Embryonic facial prominence (tissue), 1 donor: ENCODE results near the gene MAP3K6.
A peak's percentile ranks its signal among the peaks of the same experiment; 100 is the strongest.
"Not testable (repeated sequence)": the region's sequence is repeated elsewhere in the genome, so short reads cannot be mapped to it uniquely, and the experiment has no call there.

Experiments used
- DNase-seq: peaks from one replicate; pipeline ENCODE4 v3.0.0-alpha.2; 2016; ENCODE audit errors: extremely low spot score

Gene MAP3K6

DNA sequence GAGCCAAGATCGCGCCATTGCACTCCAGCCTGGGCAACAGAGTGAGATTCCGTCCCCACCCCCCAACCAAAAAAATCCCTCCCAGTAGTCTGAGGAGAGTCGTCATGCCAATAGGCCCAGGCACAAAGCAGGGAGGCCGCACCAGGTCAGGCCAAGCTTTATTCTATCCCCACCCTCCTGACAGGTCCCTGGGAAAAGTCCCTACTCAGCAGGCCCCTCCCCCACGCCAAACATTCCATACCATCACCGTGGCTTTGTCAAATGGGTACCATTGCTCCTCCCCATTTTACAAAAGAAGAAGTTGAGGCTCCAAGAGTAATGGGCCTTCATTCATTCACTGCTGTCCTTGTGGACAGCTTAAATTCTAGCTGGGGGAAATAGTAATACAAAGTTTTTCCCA, 31.0 kb upstream of the MAP3K6 start:
- DNase-seq, result no peak

DNA sequence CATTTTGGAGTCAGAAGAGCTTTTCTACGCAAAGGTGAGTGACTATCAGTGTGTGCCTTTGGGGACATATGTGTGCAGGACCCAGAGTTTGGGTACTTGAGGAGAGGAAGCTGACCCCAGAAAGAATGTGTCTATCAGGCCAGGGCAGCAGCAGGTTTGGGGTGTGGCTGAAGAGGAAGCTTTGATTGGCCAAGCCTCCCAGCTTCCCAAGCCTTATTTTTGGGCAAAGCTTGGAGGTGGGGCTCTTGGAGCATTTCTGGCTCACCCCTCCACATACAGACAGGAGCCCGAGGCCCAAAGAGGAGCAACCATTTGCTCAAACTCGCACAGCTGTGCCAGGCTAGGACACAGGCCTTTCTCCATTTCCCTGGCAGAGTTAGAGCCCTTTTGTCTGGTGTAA, 30.3 kb upstream of the MAP3K6 start:
- DNase-seq, result no peak

DNA sequence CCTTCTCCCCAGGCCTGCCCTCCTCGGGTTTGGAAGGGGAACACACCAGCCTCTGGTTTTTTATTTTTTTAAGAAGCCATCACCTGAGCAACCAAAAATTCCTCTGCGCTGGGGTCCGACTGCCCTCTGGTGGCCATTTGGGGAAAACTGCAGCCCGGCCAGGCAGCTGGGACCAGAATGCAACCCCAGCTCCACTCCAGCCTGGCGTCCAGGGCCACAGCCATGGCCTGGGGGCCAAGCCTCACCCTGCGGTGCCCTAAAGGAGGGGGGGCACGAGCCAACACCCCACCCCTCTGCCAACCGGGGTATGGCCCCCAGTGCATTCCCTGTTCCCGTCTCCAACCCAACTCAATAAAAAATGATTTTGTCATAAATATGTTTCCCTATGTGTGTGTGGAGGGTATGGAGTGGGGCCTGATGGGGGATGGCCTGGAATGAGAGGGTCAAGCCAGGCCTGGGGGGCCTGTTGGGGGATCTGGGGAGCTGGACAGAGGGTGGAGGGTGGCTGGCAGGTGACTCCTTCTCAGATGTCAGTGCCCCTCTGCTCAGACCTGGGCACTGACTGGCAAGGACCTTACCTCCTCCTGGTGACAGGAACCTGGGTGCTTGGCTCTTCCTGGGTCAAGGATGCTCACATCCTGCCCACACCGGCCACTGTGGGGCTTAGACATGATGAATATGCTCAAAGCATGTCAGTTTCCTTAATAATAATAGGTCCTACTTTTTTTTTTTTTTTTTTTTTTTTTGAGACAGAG, 28.9 kb upstream of the MAP3K6 start:
- peak; percentile 53 for DNase-seq

DNA sequence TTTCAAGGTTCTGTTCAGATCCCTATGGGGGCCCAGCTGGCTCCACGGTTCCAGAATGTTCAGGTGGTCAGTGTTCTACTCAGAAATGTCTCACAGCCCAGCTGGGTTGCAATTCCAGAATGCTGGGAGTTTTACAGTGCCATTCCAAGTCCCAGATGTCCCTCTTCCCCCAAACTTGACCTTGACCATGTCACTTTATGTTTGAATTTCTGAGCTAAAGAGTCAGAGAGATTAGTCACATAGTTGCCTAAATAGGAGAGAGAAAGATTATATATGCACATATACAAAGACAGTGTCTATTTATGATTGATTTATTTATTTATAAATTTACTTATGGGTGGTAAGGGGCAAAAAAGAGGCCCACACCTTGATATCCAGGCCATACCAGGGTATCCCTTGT, 28.2 kb upstream of the MAP3K6 start:
- DNase-seq, result no peak

DNA sequence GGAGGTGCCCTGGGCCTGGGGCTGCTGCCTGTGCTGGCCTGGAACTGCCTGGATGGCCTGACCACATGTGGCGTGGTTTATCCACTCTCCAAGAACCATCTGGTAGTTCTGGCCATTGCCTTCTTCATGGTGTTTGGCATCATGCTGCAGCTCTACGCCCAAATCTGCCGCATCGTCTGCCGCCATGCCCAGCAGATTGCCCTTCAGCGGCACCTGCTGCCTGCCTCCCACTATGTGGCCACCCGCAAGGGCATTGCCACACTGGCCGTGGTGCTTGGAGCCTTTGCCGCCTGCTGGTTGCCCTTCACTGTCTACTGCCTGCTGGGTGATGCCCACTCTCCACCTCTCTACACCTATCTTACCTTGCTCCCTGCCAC, 27.5 kb upstream of the MAP3K6 start:
- DNase-seq, result no peak

DNA sequence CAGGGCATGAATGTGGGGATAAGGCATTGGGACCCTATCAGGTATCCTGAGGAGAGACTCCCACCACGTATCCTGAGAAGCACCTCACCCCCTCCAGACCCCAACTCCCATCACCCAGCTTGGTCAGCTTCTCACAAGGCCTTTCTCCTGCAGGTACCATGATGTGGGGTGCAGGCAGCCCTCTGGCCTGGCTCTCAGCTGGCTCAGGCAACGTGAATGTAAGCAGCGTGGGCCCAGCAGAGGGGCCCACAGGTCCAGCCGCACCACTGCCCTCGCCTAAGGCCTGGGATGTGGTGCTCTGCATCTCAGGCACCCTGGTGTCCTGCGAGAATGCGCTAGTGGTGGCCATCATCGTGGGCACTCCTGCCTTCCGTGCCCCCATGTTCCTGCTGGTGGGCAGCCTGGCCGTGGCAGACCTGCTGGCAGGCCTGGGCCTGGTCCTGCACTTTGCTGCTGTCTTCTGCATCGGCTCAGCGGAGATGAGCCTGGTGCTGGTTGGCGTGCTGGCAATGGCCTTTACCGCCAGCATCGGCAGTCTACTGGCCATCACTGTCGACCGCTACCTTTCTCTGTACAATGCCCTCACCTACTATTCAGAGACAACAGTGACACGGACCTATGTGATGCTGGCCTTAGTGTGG, 27.0 kb upstream of the MAP3K6 start:
- DNase-seq, result no peak

DNA sequence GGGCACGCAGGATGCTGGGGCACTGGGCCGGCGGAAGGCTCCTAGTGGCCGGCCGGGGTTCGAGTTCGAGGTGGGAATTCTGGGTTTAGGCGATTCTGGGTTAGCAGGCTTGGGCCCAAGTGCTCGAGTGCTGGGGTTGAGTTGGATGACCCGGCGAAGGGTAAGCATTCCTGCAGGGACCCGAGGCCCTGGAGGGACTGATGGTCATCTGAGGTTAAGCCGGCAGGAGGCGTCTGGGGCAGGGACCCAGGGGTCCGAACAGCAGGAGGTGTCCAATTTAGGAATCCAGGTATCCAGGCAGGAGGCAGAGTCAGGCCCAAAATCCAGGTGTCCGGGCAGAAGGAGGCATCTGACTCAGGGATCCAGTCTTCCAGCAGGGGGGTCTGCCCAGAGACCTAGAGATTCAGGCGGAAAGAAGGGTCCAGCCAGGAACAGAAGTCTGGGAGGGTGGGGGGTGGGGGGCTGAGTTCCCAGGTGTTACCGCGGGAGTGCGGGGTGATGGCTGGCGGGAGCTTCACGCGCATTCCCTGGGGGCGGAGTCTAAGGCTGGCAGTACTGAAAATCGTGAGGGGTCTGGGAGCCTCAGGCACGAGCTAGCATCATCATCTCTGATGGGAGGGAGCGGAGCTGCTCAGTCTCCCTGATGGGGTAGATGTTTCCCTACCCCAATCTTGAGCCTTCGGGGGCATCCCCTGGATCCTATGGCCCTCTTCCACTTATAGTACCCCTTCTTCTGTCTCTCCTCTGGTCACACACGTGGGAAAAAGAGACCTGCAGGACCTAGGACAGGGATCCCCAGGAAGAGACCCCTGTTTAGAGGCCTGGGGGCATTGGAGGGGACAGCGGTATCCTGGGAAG, 26.2 kb upstream of the MAP3K6 start:
- DNase-seq, result no peak

DNA sequence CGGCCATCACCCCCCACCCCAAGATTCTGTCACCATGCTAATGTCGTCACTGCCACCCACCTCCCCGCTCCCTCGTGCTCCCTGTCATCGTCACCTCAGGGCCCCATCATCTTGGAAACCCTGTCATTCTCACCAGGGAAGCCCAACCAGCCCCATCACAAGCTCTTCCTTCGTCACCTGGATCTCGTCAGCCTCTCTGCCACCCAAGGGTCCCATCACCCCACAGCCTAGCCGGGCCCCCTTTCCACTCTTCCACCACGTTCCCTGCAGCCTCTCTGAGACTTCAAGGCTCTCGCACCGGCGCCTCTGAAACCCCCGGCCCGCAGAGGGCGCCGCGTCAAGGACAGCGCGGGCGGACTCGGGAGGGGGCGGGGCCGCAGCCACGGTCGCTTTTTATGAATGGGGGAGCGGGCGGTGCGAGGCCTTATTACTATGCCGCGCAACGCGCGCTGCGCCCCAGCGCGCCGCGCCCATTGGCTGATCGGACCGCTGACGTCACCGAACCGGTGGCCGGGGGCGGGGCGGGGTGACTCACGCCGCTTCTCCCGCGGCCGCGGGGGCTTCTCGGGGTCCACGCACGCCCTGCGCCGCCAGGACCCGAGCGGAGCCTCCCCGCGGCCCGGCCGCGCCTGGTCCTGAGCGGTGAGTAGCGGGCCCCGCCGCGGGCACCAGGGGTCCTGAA, 25.5 kb upstream of the MAP3K6 start, which contains the start of gene GPR3:
TSS of gene GPR3 (plus strand) at position 527 of the 682 bp plus-strand sequence. CDS start 1,177 bp downstream, outside the sequence.
- DNase-seq, result peak; percentile 77

DNA sequence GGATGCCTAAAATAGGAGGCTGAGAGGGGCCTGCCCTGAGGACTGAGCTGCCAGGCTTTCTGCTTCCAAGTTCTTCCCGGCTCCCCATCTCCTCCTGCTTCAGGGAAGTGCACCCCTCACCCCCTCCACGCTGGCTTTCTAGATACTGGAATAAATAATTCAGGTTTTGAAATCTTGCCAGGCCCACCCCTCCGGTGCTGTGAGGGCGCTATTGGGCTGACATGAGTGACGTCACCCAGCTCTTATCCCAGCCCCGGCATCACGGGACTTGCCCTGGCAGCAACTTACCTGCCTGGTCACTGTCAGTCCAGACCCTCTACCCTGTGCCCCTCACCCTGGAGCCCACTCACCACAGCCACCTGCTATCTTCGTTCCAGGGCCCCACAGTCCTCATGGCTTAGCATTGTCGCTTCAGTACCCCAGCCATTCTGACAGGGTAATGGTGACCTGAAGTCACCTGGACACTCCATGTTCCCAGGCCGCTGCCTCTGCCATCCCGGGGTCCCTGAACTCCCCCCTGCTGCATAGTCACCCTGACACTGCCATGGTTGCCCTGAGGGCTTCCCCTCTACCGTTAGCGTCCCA, 24.8 kb upstream of the MAP3K6 start:
- DNase-seq, result peak; percentile 56

DNA sequence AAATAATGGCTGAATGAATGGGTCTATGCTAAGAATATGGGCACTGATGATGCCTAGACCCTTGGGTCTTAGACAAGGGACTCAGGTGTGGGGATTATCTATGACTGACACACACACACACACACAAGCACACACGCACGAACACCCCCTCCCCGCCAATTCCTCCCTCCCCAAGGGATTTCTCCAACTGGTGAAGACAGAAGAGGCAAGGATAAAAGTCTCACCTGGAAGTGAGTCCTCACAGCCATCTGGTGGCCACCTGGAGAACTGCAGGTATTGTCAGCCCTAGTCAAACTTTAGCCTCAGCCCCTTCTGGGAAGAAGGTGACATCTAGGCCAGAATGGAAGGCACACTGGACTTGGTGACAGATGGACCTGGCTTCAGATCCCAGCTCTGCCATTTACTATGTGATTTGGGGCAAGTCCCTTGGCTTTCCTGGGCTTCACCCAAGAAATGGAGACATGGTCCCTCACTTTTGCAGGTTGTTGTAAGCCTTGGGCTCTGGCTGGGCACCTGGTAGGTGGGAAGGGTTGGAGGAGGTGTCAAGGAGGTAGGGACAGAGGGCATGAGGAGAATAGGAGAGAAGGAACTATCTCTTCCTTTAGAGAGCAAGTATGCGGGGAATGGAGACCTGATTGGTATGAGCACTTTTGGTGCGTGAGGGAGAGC, 21.7 kb upstream of the MAP3K6 start:
- DNase-seq, result no peak

DNA sequence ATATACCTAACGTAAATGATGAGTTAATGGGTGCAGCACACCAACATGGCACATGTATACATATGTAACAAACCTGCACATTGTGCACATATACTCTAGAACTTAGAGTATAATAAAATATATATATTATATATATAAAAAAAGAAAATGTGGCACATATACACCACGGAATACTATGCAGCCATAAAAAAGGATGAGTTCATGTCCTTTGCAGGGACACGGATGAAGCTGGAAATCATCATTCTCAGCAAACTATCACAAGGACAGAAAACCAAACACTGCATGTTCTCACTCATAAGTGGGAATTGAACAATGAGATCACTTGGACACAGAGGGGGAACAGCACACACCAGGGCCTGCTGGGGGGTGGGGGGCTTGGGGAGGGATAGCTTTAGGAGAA, 18.0 kb upstream of the MAP3K6 start:
- not testable (repeated sequence) for DNase-seq

DNA sequence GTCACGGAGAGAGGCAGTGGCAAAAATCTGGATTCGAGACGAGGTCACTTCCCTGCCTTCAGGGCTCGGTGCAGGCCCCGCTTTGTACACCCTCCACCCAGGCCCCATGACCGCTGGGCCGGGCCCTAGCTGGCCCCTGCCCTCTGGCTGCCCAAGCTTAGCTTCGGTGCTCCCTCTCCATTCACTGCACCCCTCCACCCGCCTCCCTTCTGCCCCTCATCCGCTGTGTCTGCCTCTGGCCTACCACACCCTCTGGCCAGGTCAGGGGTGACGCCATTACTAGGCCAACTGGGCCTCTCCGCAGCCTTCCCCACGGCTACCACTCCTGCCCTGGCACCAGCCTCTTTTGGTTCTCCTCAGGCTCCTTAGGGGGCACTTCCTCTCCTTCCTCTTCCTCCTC, 16.9 kb upstream of the MAP3K6 start:
- no peak for DNase-seq

DNA sequence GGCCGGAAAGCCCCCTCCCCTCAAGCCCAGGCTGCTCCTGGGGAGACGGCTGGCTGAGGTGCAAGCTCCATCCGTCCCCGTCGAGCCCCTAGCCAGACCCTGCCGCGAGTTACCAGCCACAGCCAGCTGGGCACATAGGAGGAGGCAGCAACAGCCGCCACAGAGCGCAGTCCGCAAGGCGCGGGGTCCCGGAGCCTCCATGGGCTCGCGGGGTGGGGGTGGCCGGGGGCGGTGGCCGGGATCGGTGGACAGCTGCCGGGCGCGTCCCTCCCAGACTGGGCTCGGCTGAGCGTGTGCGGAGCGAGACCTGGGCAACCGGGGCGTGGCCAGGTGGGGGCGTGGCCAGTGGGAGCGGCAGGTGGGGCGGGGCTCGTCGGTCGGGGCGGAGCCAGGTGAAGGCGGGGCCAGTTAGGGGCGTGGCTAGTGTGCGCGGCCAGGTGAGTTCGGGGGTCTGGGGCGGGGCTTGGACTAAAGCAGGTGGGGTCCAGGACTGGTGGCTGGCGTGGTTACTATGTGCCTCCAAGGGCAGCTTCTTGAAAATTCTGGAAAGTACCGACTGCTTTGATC, 16.4 kb upstream of the MAP3K6 start, which contains the start of gene CD164L2:
TSS of gene CD164L2 (minus strand) at position 295 of the 567 bp plus-strand sequence. CDS start at position 201, 94 bp downstream.
- DNase-seq, result no peak

DNA sequence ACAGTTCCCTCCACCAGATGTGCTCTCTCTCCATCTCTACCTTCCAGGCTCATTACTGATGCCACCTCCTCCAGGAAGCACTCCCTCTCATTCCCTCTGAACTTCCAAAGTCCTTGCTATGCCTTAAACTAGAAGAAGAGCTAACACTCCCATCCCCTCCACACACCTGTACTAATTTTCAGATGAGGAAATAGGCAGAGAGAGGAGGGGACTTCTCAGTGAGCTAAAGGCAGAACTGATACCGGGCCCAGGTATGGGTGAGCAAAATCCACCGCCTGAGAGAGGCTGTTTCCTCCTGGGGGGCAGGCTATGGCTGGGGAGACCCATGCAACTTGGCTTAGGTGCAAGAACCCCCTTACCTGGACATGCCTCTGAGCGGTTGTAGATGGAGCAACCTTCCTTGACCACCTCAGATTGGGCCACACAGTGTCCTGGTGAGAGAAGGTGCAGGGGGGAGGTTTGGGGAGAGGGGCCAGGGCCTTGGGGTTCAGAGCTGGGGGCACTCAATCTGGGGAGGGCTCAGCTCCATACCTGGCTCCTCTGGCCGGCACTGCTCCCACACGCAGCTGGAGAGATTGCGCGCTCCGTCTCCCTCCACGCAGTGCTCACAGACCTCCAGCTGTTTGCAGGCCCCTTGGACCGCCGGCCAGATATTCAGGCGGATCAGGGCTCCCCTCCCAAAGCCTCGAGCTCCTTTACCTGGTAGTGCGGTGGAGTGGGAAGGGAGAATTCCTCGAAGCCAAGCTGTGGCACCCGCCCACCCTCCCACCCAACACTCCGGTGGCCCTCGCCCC, 15.4 kb upstream of the MAP3K6 start:
- no peak for DNase-seq

DNA sequence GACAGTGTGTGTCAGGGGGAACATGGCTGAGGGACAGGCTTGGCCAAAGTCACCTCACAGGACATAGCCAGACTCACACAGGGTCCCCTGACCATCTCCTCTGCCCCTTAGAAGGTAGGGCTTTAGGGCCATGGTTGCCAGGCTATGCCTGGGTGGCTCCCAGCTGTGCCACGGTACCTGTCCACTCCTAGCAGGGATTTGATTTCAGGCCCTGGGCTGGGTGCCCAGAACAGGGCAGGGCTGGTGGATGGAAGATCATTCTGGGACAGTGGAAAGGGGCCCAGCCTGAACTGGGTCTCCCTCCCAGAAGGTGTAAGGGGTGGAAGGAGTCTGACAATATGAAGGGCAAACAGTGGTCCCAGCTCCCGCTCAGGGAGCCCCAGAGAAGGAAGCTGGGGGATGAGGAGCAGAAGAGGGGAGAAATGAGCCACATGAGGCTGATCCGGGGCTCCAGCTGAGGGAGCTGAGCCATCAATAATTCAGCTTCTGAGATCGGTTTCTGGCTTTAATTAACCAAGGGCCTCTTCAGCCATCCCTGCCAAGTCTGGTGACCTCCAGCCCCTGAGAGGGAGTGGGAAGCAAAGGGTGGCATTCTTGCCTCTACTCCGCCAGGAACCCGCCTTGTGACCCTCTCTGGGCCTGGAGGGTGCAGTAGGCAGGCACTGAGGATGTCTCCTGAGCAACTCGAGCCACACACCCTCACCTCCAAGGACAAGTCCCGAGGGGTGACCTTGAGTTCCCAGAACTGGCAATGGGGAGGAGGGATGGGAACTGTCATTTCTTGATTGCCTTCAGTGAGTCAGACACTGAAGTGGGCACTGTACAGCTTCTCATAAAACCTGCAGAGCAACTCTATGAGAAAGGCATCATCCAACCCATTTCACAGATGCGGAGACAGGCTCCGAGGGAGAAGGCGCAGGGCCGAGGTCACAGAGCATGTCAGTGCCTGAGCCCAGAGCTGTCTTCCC, 14.3 kb upstream of the MAP3K6 start:
- no peak for DNase-seq

DNA sequence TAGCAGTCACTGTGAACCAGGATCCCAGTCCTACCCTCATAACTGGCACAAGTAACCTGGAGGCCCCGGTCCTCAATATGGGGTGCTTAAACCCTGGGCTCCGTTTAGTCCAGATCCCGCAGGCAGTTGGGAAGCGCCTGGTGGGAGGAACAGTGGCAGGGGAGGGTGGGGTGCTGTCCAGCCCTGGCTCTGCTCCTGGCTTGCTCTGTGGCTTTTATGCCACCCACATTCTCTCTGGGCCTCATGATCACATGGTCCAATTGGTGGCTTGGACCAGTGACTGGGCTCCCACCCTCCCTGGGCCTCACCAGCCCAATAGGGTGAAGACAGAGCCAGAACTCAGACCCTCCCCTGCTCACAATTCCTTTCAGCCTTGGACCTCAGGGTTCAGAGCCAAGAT, 13.5 kb upstream of the MAP3K6 start:
- DNase-seq, result no peak

DNA sequence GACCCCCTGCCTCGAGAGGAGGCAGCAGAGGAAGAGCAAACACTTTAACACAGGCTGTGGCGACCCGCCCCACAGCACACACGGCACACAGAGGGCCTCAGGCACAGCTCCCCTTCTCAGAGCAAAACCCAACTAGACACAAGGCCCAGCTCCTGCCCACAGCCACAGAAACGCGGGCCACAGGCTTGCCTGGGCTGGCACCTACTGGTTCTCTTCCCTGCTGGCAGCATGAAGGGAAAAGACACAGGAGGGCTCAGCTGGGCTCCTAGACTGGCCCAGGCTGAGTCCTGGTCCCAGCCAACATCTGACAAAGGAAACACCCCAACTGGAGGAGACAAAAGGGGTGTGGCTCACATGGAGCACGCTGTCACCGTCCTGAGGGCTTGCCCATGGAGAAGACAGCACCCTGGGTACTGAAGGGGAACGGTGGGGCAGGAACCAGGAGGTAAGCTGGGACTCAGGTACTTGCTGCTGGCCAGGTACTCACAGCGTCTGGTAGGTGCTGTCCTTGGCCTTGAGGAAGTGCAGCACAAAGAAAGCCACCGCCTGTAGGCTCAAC, 12.9 kb upstream of the MAP3K6 start:
- DNase-seq, result no peak
